Measurements from ENCODE around the gene CDCA5.

Gene CDCA5

GRCh38 chr11:65056999-65057398, 26.8 kb downstream of the CDCA5 start:
- no peak overlapping the region for H3K4me3 ChIP-seq (ENCODE audit: low read depth, low read length)
- in situ Hi-C loops (cut with HindIII; ENCODE audit: low sequenced_read_pairs) = no loop called here
- no peak for TF ChIP-seq CTCF (IDR thresholded peaks at IDR 0.05; ENCODE audit: low read depth, low read length, missing control alignments)
- no peak for DNase-seq (ENCODE audit: low read depth)

- no peak for TF ChIP-seq CTCF (IDR thresholded peaks at IDR 0.05; ENCODE audit: low read depth, low read length, missing control alignments)
- in situ Hi-C loops (cut with HindIII; ENCODE audit: low sequenced_read_pairs) = no loop called here
- H3K4me3 ChIP-seq (ENCODE audit: low read depth, low read length) = no peak overlapping the region
- DNase-seq (ENCODE audit: low read depth) = no peak
Observed at GRCh38 chr11:65055538-65055937, 28.3 kb downstream of the CDCA5 start.

DNA sequence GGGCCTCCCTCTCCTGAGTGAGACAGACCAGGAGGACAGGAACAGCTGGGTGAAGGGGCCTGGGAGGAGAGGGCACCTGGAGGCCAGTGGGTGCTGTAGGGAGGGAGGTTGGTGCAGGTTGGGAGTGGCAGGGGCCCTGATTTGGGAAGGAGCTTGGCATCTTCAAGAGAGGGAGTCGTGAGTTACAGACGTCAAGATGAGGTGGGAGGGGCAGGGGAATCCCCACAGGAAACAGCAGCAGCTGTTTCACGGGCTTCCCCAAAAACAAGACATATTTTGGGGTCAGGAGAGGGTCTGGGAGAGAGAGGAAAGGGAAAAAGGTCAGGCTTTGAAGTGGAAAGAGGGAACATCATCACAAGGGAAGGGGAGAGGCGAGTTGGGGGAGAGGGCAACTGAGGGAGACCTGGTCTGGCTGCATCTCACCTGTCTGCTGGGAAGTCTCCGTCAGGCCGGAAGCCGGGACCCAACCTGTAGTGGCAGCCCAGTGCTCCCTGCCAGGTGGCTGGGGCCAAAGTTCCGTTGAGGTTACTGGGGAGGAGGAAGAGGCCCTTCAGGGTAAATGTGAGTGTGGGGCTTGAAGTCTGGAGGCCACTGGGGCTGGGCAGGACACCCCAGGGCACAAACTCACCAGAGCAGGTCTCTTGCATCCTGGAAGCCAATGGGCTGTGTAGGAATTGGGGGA, 29.9 kb downstream of the CDCA5 start:
- in situ Hi-C loops (cut with HindIII; ENCODE audit: low sequenced_read_pairs) = no loop called here
- H3K4me3 ChIP-seq (ENCODE audit: low read depth, low read length) = no peak overlapping the region
- TF ChIP-seq CTCF (IDR thresholded peaks at IDR 0.05; ENCODE audit: low read depth, low read length, missing control alignments) = no peak
- no peak for DNase-seq (ENCODE audit: low read depth)

DNA sequence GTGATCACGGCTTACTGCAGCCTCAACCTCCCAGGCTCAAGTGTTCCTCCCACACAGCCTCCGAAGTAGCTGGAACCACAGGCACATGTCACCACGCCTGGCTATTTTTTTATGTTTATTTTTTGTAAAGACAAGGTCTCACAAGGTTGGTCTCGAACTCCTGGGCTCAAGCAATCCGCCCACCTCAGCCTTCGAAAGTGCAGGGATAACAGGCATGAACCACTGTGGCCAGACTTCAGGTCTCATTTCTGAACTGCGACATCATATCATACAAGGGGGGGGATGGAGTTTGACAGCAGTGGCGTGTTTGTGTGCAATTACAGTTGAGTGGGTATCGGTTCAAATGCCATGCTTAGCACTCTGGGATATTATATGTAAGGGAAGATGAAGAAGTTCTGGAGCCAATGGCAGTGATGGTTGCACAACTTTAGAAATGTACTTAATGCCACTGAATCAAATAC, 32.4 kb downstream of the CDCA5 start:
- no peak for DNase-seq (ENCODE audit: low read depth)
- in situ Hi-C loops (cut with HindIII; ENCODE audit: low sequenced_read_pairs) = no loop called here
- H3K4me3 ChIP-seq (ENCODE audit: low read depth, low read length) = no peak overlapping the region
- TF ChIP-seq CTCF (IDR thresholded peaks at IDR 0.05; ENCODE audit: low read depth, low read length, missing control alignments) = no peak

- no peak for TF ChIP-seq CTCF (IDR thresholded peaks at IDR 0.05; ENCODE audit: low read depth, low read length, missing control alignments)
- in situ Hi-C loops (cut with HindIII; ENCODE audit: low sequenced_read_pairs) = no loop called here
- H3K4me3 ChIP-seq (ENCODE audit: low read depth, low read length) = peak overlapping the region; percentile 28
- no peak for DNase-seq (ENCODE audit: low read depth)
Observed at GRCh38 chr11:65047581-65048422, 36.0 kb downstream of the CDCA5 start.

- no peak for TF ChIP-seq CTCF (IDR thresholded peaks at IDR 0.05; ENCODE audit: low read depth, low read length, missing control alignments)
- H3K4me3 ChIP-seq (ENCODE audit: low read depth, low read length) = no peak overlapping the region
- no peak for DNase-seq (ENCODE audit: low read depth)
- in situ Hi-C loops (cut with HindIII; ENCODE audit: low sequenced_read_pairs) = no loop called here
Observed at GRCh38 chr11:65045728-65046127, 38.1 kb downstream of the CDCA5 start.

Measured in astrocyte of the cerebellum (primary cell).